Activated T-cell treated with anti-CD3 and anti-CD28 coated beads, Interleukin-2, amount 50 U/mL, for 24 hours (primary cell): ENCODE results near the gene KLF11.
"Not testable (repeated sequence)": the region's sequence is repeated elsewhere in the genome, so short reads cannot be mapped to it uniquely, and the experiment has no call there.

Source experiments
- DNase-seq: peaks from one replicate; pipeline ENCODE4 v3.0.0-alpha.2; 2020
- H3K27ac Mint-ChIP-seq: 2 replicates; pipeline ENCODE4 v1.8.0; 2020; ENCODE audit warnings: mild to moderate bottlenecking, mixed read lengths
- H3K27me3 Mint-ChIP-seq: 2 replicates; pipeline ENCODE4 v1.8.0; 2020; ENCODE audit warnings: mixed read lengths
- H3K36me3 Mint-ChIP-seq: 2 replicates; pipeline ENCODE4 v1.8.0; 2020; ENCODE audit warnings: low read depth, mixed read lengths
- H3K4me1 Mint-ChIP-seq: 2 replicates; pipeline ENCODE4 v1.8.0; 2020; ENCODE audit warnings: low read depth, mixed read lengths
- H3K4me3 Mint-ChIP-seq: 2 replicates; pipeline ENCODE4 v1.8.0; 2020; ENCODE audit warnings: mild to moderate bottlenecking, moderate library complexity, mixed read lengths
- H3K9me3 Mint-ChIP-seq: 2 replicates; pipeline ENCODE4 v1.8.0; 2020; ENCODE audit warnings: mixed read lengths

KLF11 gene

GRCh38 chr2:10083692-10084211, 40.4 kb downstream of the KLF11 start:
- Mint-ChIP-seq H3K4me1 (peaks cover 19% of the 10 kb centered on the region), H3K27me3 (peaks cover 70% of the 10 kb centered on the region), H3K9me3 (no peaks in the 10 kb centered on the region), H3K27ac (no peak overlapping the region), H3K36me3 (no peaks in the 10 kb centered on the region), H3K4me3 (no peak overlapping the region)
- DNase-seq = no peak

DNA sequence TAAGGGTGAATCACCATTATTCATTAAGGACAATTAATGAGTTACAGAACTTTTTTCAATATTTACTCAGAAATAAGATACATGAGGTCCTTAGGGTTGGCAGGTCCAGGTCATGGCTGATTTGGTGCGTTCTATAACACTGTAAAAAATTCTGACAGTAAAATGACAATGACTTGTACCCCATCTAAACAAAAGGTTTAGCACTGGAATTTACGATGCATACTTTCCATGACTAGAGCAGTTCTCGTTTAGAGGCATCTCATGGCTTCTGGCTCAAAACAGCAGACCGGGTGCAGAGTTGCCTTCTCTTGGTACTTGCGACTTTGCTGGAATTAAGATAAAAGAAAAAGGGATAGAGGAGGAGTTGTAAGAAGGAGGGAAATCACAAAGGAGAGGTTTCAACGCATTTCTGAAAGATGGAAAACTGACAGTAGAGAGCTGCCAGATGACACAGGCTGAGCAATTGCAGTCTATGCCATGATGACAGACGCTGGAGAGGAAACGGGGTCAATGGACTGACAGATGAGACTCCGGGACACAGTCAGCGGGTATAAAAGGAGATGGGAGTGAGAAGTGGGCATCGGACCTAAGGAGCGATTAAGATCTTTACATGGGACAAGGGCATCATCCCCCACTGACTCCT, 41.0 kb downstream of the KLF11 start:
- DNase-seq = no peak
- H3K36me3 Mint-ChIP-seq = no peaks in the 10 kb centered on the region
- peaks cover 66% of the 10 kb centered on the region for H3K27me3 Mint-ChIP-seq
- no peaks in the 10 kb centered on the region for H3K9me3 Mint-ChIP-seq
- H3K4me1 Mint-ChIP-seq = peaks cover 16% of the 10 kb centered on the region
- no peak overlapping the region for H3K4me3 Mint-ChIP-seq
- H3K27ac Mint-ChIP-seq = no peak overlapping the region

DNA sequence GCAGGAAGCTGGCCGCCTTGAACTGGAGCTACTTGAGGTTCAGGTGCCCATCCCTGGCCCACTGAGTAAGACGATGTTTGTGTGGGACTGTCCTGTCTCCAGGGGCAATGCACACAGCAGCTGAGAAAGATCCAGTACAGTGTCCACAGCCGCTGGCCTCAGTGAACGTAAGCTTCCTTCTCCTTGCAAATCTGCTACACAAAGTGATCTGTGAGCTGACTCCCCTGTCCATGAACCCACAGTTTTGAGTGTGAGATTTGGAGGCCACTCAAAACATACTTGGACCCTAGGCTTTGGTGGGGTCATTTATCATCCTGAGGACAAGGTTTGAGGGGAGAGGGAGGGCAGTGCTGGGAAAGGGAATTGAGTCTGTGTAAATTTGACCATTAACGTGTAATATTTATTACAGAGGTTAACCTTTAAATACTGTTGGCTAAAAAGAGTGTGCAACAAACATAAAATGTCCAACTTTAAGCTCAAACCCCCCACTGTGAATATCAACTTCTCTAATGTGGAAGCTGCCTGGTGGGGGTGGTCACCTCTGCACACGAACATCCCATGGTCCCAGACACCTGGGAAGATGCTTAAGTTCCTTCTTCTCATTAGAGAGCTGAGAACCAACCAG, 41.8 kb downstream of the KLF11 start:
- Mint-ChIP-seq H3K9me3 (no peaks in the 10 kb centered on the region), H3K36me3 (no peaks in the 10 kb centered on the region), H3K4me1 (peaks cover 16% of the 10 kb centered on the region), H3K27me3 (peaks cover 74% of the 10 kb centered on the region), H3K4me3 (no peak overlapping the region), H3K27ac (no peak overlapping the region)
- DNase-seq = no peak

DNA sequence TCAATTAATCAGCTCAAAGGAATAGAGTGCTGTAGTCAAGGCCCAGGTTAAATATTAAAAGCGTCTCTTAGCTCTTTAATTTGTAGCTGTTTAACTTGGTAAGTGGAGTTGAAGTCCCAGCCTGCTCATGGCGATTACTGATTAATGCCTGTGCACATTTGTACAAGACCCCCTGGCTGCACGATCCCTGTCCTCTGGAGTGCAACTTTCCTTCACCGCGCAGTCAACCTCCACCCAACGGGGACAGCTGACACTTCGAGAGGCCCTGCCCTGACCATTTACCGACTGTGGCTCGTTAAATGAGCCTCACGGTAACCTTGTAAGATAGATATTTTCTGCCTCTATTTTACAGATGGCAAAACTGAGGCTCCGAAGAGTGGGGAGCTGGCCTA, 42.3 kb downstream of the KLF11 start:
- Mint-ChIP-seq H3K4me3 (no peak overlapping the region), H3K27ac (no peak overlapping the region), H3K27me3 (peaks cover 77% of the 10 kb centered on the region), H3K36me3 (no peaks in the 10 kb centered on the region), H3K9me3 (no peaks in the 10 kb centered on the region), H3K4me1 (peaks cover 15% of the 10 kb centered on the region)
- DNase-seq = no peak

- Mint-ChIP-seq H3K36me3 (no peaks in the 10 kb centered on the region), H3K27ac (no peak overlapping the region), H3K4me3 (no peak overlapping the region), H3K9me3 (peaks cover under 1% of the 10 kb centered on the region), H3K27me3 (peaks cover 75% of the 10 kb centered on the region), H3K4me1 (peaks cover 12% of the 10 kb centered on the region)
- DNase-seq = no peak
Observed at GRCh38 chr2:10086950-10087349, 43.6 kb downstream of the KLF11 start.

- H3K27me3 Mint-ChIP-seq = peaks cover 77% of the 10 kb centered on the region
Observed at GRCh38 chr2:10087360-10087759, 44.0 kb downstream of the KLF11 start.

DNA sequence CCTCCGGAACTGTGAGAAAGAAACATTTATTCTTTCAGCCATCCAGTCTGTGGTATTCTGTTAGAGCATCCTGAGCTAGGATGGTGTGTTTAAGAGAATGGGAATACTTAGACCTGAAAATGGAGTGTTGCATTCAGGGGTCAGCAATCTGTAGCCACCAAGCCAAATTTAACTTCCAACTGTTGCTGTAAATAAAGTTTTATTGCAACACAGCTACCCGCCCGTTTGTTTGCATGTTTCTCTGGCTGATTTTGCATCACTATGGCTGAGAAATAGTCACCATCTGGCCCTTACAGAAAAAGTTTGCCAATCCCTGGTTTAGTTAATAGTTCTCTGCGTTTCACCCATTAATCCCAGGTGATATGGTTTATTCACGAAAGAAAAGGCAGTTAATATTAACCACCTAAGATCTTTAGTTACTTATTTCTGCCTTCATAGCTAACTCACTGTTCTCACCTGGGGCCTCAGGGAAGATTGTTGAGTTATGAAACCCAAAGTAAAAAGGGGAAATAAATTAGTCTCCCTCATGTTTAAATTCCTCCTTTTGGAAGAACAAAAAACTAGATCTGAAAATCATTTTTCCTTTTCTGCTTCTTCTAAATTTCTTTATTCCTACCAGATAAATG, 46.3 kb downstream of the KLF11 start:
- Mint-ChIP-seq H3K4me3 (no peak overlapping the region), H3K4me1 (peaks cover 6% of the 10 kb centered on the region), H3K36me3 (no peaks in the 10 kb centered on the region), H3K9me3 (peaks cover 6% of the 10 kb centered on the region), H3K27me3 (peaks cover 74% of the 10 kb centered on the region), H3K27ac (no peak overlapping the region)
- DNase-seq = no peak

More at GRCh38 chr2:10087360-10087759, 44.0 kb downstream of the KLF11 start:
- Mint-ChIP-seq H3K4me3 (no peak overlapping the region), H3K9me3 (peaks cover 5% of the 10 kb centered on the region), H3K27ac (no peak overlapping the region), H3K36me3 (no peaks in the 10 kb centered on the region), H3K4me1 (peaks cover 14% of the 10 kb centered on the region)
- DNase-seq = no peak

DNA sequence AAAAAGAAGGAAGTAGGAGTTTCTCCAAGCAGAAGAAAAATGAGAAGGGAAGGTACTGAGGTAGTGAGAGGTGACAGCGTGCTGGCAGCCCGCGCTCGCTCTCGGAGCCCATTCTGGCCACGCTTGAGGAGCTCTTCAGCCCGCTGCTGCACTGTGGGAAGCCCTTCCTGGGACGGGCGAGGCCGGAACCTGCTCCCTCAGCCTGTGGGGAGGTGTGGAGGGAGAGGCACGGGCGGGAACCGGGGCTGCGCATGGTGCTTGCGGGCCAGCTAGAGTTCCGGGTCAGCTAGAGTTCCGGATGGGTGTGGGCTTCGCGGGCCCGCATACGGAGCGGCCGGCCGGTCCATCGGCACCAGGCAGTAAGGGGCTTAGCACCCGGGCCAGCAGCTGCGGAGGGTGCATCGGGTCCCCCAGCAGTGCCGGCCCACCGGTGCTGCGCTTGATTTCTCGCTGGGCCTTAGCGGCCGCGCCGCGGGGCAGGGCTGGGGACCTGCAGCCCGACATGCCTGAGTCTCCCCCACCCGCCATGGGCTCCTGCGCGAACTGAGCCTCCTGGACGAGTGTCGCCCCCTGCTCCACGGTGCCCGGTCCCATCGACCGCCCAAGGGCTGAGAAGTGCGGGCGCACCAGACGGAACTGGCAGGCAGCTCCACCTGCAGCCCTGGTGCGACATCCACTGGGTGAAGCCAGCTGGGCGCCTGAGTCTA, 48.0 kb downstream of the KLF11 start:
- Mint-ChIP-seq H3K4me3 (peak overlapping the region; percentile 59), H3K36me3 (no peaks in the 10 kb centered on the region), H3K9me3 (peaks cover 6% of the 10 kb centered on the region), H3K27me3 (peaks cover 76% of the 10 kb centered on the region), H3K4me1 (peaks cover 6% of the 10 kb centered on the region), H3K27ac (no peak overlapping the region)
- peak; percentile 56 for DNase-seq

DNA sequence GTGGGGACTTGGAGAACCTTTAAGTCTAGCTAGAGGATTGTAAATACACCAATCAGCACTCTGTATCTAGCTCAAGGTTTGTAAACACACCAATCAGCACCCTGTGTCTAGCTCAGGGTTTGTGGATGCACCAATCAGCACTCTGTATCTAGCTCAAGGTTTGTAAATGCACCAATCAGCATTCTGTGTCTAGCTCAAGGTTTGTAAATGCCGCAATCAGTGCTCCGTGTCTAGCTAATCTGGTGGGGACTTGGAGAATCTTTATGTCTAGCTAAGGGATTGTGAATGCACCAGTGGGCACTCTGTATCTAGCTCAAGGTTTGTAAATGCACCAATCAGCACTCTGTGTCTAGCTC, 48.5 kb downstream of the KLF11 start:
- not testable (repeated sequence) for H3K9me3 Mint-ChIP-seq, H3K27ac Mint-ChIP-seq, H3K4me1 Mint-ChIP-seq, H3K4me3 Mint-ChIP-seq, H3K36me3 Mint-ChIP-seq, DNase-seq
- peaks cover 73% of the 10 kb centered on the region for H3K27me3 Mint-ChIP-seq

DNA sequence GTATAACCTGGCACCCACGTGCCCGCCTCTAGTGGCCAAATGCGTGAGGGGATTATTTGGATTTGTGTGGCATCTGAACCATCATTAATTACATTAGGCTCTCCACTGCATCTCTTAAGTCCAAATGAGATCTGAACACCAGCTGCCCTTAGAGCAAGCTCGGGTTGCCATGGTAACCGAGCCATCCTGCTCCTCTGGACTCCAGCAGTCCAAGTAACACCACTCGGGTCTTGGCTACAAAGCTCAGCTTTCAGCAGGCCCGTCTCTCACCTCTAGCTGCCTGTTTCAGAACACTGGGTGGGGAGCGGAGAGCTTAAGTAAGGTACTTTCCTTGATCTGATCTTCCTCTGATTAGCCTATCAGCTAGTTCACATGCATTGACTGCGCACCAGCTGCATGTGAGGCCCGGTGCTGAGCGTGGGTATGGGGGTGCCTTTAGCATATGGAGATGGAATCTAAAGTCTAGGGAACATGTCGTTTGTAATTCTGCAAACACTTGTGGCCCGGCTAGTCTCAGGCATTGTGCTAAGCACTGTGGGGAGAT, 51.0 kb downstream of the KLF11 start:
- no peak overlapping the region for H3K4me3 Mint-ChIP-seq
- peaks cover 78% of the 10 kb centered on the region for H3K27me3 Mint-ChIP-seq
- DNase-seq = no peak
- no peaks in the 10 kb centered on the region for H3K36me3 Mint-ChIP-seq
- peaks cover 6% of the 10 kb centered on the region for H3K9me3 Mint-ChIP-seq
- H3K4me1 Mint-ChIP-seq = peaks cover 6% of the 10 kb centered on the region
- H3K27ac Mint-ChIP-seq = no peak overlapping the region

DNA sequence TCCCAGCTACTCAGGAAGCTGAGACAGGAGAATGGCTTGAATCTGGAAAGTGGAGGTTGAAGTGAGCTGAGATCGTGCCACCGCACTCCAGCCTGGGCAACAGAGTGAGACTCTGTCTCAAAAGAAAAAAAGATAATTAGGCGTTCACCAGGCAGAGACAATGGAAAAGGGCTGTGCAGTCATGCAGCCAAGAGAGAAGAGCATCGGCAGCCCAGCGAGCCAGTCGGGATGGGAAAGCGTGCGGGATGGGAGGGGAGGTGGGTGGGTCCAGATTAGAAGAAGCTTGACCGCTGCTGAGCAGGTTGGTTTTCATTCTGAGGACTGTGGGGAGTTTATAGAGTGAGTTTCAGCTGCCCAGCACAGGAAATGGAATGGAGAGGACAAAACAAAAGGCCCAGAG, 51.8 kb downstream of the KLF11 start:
- H3K4me3 Mint-ChIP-seq = no peak overlapping the region
- H3K36me3 Mint-ChIP-seq = no peaks in the 10 kb centered on the region

DNA sequence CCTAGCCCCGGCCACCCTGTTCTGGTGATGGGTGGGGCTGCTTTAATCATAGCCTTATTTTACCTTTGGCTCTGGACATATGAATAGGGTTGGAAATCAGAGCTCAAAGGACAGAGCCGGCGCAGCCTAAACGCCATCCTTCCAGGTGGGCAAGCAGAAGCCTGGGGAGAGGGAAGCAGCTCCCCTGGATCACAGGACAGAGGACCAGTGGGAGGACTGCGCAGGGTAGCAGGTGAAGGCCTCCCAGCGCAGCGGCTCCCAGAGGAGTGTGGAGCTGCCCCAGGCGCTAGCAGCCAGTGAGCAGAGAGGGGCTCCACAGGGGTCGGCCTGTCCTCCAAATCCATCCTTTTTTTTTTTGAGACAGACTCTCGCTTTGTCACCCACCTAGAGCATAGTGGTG, 53.3 kb downstream of the KLF11 start:
- Mint-ChIP-seq H3K36me3 (no peaks in the 10 kb centered on the region), H3K27me3 (peaks cover 59% of the 10 kb centered on the region), H3K4me3 (no peak overlapping the region), H3K27ac (no peak overlapping the region), H3K4me1 (peaks cover 3% of the 10 kb centered on the region), H3K9me3 (peaks cover 6% of the 10 kb centered on the region)
- DNase-seq = no peak

More for the DNA sequence above, 51.8 kb downstream of the KLF11 start:
- no peak for DNase-seq
- peaks cover 70% of the 10 kb centered on the region for H3K27me3 Mint-ChIP-seq
- peaks cover 6% of the 10 kb centered on the region for H3K9me3 Mint-ChIP-seq
- H3K27ac Mint-ChIP-seq = no peak overlapping the region
- H3K4me1 Mint-ChIP-seq = peaks cover 6% of the 10 kb centered on the region

GRCh38 chr2:10097352-10098148, 54.2 kb downstream of the KLF11 start:
- H3K27ac Mint-ChIP-seq = no peak overlapping the region
- H3K4me1 Mint-ChIP-seq = no peaks in the 10 kb centered on the region
- no peaks in the 10 kb centered on the region for H3K36me3 Mint-ChIP-seq
- no peak overlapping the region for H3K4me3 Mint-ChIP-seq
- peak; percentile 57 for DNase-seq
- H3K9me3 Mint-ChIP-seq = no peaks in the 10 kb centered on the region
- peaks cover 50% of the 10 kb centered on the region for H3K27me3 Mint-ChIP-seq

- no peak overlapping the region for H3K27ac Mint-ChIP-seq
- no peaks in the 10 kb centered on the region for H3K36me3 Mint-ChIP-seq
- H3K4me1 Mint-ChIP-seq = no peaks in the 10 kb centered on the region
- no peak overlapping the region for H3K4me3 Mint-ChIP-seq
- no peak for DNase-seq
- H3K9me3 Mint-ChIP-seq = no peaks in the 10 kb centered on the region
- H3K27me3 Mint-ChIP-seq = peaks cover 14% of the 10 kb centered on the region
Observed at GRCh38 chr2:10101491-10101890, 58.1 kb downstream of the KLF11 start.
